ENCODE data around the gene SRP14.
A peak's percentile ranks its signal among the peaks of the same experiment; 100 is the strongest.
"Not testable (repeated sequence)": the region's sequence is repeated elsewhere in the genome, so short reads cannot be mapped to it uniquely, and the experiment has no call there.

Gene SRP14, protein sequence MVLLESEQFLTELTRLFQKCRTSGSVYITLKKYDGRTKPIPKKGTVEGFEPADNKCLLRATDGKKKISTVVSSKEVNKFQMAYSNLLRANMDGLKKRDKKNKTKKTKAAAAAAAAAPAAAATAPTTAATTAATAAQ

DNA sequence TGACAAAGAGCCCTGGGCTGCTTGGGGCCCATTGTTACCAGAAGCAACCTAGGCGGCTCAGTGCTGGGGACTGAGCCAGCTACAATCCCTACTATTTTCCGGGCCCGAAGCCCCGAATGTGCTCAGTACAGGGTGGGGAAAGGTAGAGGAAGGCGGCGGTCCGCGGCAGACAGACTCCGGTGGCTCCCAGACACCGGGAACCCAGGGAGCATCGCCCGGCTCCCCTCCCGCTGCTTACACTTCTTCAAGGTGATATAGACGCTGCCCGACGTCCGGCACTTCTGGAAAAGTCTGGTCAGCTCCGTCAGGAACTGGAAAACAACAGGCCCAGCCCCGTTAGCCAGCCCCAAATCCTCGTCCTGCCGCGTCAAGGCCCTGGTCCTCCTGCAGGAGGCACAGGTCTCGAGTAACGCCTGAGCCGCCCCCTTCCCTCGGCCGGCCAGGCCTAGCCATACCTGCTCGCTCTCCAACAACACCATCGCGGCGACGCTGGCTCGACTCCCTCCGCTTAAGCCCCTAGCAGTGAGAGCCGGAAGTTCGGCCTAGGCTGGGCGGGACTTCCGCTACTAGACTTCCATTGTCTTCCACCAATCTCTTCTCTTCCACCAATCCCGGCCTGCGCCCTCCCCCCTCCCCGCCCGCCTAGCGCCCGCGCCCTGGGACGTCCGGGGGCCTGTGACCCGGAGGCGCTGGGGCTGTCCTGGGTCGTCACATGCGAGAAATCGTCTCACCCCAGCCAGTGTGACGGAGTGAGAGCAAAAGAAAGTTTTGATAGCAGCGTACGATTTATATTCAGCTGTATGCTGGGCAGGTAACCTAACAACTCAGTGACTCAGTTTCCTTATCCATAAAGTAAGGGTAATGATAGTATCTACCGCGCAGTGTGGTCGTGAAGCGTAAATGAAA lies at the start of gene SRP14:
SRP14 (minus strand) TSS at position 544 of the 906 bp plus-strand sequence; CDS start at position 479, 65 bp downstream.
- DNase-seq, result peak; percentile 59

DNA sequence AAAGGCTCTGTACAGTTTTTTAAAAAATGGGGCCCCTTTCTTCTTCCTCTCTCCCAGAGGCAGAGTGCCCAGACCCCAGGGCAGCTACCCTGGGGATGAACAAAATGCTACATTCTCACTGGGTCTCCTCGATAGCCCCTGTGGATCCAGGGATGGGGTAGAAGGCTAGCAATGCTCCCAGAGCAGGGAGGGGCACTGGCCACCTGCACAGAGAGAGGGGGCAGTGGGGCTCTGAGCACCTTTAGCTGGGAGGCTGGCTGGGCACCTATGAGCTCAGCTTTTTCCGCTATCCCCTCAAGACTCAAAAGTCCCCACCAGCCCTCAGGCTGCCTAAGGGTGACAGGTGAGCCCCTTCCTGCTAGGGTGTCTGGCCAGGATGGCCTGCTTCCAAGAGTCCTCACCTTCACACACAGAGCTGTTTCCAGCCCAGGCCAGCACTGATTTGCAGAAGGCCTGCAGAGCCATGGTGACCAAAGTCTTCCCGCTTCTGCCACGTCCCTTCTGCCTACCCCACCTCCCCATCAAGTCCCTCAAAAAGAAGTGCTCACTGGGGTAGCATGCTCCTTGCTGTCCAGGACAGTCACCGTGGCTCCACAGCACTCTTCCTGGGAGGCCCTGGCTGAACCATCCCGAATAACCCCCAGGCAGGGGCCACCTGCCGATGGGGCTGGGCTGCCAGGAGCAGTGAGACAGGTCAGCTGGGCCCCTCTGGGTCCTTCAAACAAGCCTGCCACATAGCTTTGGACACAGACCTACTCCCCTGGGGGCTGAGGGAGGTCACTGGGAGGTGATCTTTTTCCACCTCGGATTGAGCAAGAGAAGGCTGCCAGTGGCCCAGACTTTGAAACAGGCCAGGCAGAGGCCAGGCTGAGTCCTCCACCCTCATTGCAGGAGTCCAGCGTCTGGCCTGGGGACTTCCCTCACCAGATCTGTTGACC lies 49.3 kb upstream of the SRP14 start:
- peak; percentile 23 for DNase-seq

DNA sequence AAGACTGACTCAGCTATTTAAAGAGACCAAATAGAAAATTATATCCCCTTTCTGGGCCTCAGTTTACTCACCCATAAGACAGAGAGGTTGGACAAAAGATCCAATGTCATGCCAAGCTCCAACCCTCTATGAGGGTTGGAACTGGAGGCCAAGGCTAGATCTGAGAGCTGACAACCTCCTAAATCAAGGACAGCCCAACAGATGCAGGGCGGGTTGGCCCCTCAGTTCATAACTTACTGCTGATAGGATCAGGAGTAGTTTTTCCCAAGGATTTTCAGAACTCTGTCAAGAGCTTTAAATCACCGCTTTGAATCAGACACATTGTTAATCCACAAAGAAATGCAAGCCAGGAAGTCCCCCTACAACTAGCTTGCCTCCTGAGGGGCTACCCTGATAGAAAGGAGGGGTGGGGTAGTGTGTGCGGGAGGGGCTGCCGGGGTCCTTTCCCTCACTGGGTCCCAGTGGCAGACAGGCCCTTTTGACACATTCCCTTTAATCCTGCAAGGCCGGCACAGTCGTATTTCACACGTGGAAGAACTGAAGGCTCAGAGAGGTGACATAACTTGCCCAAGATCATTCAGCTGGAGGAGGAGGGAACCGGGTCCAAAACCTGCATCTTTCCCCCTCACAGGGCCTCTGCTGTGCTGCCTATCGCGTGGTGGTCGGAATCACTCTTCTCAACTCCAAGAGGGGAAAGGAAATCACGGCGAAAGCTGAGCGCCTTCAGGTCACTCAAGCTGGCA lies 48.3 kb upstream of the SRP14 start:
- DNase-seq, result no peak

DNA sequence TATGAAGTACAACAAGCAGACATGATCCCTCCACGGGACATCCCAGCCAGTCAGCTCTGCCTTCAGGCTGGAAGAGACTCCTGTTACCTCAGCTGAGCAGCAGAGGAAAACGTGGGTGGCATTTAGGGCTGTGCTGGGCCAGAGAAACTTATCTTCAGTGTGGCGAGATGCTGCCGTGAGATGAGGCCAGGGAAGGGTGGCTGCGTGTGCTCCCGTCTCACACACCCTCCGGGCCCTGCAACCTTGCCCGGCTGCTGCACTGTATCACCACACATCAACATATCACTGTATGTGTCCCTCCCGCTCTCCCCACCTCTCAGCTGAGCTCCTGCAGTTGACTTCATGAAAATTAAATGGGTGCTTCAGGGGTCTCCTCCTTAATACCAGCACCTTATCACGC lies 46.3 kb upstream of the SRP14 start:
- DNase-seq, result no peak

DNA sequence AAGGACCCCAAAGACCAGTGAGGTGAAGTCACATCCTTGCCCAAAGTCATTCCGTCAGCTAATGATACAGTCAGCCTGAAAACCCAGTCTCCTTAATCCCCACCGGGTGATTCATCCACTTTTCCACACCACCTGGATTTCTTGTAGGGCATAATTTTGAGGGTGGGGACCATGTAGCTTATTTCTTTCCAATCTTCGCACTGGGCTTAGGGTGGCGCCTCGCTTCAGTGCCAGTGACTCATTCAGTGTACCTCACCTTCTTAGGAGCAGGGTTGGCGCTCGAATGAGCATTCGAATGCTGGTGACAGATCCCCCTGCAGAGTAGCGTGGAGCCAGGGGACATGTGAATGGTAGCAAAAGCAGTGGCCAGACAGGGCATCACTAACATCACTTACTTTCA lies 45.7 kb upstream of the SRP14 start:
- no peak for DNase-seq

DNA sequence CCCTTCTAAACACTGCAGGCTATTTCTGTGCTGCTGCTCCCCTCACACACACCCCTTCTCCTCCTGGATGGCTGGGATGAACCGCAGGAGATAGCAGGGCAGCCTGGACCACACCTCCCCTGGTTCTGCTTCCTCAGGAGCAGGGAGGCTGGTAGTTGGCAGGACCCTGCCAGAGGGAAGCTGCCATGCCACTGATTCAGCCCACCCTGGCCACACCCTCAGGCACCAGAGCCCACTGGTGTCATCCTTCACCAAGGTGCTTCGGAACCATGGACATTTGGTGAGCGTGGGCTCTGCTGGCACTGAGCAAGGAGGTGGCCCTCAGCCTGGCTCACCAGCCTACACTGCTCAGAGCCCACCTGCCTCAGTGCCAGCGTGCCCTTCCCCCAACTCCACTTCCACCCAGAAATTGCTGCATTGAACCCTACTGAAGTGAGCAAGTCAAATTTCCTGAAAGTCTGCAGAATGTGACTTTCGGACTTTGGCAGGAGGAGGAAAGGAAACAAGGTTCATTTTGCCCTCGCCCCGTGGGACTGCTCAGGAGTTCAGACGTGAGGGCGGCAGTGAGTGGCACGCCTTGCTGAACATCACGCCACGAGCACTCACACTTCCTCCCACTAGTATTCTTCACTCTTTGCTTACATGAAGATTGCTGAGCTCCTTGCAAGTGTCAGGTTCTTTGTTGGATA lies 43.4 kb upstream of the SRP14 start:
- no peak for DNase-seq

DNA sequence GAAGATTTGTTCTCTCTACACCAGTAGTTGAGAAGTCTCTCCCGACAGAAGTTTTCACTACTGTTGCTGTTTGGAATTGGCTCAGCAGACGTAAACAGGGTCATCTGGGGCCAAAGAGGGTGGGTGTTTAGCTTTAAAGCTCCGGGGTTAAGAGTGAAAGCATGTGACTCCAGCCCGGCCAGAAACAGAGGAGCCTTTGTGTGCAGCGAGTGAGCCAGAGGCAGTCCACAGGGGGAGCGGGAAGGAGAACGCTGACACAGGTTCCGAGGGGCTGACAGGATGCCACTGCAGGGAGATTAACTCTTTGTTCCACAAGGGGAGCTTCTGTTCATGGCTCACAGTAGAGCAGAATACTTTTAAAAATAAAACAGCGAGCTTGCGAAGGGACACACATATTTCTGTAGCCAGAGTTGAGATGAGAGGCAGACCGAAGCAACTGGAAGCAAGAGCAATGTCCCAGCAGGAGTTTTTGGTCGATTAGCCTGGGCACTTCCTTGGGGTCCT lies 42.8 kb upstream of the SRP14 start:
- no peak for DNase-seq

DNA sequence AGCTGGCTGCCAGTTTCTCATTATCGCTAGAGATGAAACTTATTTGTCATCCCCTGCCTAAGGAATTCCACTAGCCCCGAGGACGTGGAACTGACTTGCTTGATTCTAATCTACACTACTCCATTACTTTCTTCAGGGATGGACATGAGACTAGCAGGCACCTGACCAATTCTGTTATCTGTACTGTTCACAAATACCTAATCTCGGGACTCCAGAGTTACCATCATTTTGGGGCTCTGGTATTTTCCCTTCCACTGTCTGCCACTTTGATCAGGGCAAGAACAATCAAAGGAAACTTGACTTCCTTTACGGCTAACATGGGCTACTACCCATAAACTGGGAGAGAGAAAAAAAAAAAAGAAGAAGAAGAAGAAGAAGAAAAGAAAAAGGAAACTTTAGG lies 41.9 kb upstream of the SRP14 start:
- DNase-seq, result no peak

DNA sequence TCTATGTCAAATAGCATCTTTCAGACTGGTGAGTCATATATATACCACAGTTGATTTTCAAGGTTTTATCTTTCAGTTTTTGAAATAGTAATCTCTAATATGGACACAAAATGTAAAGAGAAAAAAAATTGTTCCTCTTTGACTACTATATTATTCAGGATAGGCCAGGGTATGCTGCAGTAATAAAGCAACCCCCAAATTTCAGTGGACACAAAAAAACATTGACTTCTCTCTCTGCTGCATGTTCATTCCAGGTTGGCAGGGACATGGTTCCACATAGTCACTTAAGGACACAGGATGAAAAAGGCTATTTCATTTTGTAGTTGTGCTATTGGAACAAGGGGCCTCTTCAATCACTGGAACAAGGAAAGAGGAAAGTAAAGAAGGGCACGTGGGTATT lies 41.1 kb upstream of the SRP14 start:
- DNase-seq, result no peak

DNA sequence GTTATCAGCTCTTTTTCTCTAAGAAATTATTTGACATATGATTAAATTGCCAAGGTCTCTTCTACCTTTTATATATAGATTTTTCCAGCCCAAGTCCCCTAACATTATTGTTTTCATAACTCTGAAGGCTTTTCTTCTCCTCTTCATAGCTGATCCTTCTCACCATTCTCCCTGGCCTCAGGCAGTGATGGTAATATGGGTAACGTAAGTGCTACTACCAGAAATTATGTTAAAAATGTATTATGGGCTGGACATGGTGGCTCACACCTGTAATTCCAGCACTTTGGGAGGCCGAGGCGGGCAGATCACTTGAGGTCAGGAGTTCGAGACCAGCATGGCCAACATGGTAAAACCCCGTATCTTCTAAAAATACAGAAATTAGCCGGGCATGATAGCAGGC lies 40.5 kb upstream of the SRP14 start:
- no peak for DNase-seq

DNA sequence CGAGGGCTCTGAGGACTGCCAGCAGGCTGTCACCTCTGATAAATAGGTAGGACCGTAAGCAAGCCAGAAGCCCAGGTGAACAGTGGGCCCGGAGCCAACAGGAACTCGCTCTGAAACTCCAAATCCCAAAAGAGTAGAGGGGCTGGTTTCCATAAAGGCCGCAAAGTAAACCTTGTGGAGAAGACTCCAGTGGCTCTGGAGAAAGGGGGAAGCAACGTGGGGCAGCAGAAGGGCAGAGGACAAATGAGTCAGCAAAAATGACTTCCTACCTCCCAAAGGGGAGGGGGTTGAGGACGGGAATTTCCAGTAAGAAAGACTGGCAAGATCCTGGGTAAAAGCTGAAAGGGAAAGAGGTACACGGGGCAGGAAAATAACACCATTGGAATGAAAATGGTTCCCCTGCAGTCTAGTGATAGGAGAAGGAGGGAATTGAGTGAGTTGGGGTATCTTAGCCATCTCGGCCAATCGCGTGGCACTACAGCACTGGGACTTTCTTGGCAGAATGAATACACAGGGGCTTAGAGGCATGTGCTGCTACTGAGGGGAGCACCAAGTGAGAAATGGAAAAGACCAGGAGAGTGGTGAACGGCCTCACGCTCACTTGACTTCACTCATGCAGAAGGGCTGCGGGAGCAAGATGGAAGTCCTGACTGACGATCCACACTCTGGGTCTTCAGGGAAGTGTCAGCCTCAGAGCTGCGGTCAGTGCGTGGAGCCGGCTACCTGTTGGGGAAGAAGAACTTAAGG lies 36.5 kb upstream of the SRP14 start:
- DNase-seq, result no peak

DNA sequence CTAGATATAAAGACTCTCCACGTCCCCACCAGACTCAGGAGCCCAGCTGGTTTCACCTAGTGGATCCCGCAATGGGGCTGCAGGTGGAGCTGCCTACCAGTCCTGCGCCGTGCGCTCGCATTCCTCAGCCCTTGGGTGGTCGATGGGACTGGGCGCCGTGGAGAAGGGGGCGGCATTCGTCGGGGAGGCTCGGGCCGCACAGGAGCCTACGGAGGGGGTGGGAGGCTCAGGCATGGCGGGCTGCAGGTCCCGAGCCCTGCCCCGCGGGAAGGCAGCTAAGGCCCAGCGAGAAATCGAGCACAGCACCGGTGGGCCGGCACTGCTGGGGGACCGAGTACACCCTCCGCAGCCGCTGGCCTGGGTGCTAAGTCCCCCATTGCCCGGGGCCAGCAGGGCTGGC lies 35.7 kb upstream of the SRP14 start:
- not testable (repeated sequence) for DNase-seq

DNA sequence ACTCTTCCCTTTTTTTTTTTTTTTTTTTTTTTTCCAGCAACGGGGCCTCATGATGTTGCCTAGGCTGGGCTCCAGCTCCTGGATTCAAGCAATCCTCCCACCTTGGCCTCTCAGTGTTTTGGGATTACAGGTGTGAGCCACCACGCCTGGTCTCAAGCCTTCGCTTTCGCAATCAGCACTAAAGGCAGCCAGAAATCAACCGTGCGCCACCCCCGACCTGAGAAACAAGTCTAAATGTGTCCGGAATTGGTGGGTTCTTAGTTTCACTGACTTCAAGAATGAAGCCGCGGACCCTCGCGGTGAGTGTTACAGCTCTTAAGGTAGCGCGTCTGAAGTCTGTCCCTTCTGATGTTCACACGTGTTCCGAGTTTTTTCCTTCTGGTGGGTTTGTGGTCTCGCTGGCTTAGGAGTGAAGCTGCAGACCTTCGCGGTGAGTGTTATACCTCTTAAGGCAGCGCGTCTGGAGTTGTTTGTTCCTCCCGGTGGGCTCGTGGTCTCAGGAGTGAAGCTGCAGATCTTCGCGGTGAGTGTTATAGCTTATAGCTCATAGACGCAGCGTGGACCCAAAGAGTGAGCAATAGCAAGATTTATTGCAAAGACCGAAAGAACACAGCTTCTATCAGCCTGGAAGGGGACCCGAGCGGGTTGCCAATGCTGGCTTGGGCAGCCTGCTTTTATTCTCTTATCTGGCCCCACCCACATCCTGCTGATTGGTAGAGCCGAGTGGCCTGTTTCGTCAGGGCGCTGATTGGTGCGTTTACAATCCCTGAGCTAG lies 34.9 kb upstream of the SRP14 start:
- DNase-seq, result not testable (repeated sequence)

DNA sequence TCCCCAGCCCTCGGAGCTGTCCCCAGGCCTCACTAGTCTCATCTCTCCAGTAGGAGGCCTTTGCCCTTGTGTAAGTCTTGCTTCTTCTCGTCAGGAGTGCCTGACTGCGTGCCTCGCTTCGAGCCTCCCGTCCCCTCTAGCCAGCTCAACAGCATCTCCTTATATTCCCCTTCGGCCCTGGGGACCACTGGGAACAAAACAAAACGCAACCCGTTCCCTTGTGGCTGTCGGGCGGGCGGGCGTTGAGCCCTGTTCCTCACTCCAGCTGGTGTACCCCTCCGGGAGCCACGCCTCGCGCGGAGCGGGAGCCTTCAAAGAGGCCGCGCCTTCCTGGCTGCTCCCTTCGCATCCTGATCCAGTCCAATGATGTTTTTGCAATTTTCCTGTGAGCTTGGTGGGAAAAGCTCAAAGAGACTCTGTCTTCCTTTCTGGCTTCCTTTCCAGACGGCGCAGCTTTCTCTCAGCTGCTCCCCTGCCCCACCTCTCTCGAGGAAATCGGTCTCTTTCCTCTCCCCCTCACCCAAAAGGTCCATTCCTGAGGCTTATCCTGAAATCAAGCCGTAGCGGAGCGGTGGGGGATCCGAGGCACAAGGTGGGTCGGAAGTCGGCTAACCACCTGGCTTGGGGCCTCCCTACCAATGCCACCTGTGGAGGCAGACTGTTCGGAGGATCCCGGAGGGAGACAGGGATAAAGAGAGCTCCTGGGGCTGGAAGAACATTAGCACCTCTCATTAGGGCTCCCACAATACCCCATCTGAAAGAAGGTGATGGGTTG lies 33.4 kb upstream of the SRP14 start:
- no peak for DNase-seq

DNA sequence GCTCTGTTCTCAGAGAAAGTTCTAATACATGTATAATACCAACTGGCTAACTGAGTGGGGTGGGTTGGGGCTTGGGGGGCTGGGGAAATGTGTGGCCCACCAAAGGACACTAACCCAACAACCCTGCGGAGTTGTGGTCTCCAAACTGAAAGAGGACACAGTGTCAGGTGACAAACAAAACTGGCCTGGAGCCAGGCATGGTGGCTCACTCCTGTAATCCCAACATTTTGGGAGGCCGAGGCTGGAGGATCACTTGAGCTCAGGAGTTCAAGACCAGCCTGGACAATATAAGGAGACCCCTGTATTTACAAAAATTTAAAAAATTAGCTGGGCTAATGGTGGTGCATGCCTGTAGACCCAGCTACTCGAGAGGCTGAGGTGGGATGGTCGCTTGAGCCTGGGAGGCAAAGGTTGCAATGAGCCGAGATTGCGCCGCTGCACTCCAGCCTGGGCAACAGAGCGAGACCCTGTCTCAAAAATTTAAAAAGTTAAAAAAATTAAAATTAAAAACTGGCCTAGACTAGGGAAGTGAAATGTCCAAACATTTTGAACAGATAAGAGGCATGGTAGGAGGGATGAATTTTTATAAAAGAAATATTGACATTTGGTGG lies 31.7 kb upstream of the SRP14 start:
- no peak for DNase-seq

DNA sequence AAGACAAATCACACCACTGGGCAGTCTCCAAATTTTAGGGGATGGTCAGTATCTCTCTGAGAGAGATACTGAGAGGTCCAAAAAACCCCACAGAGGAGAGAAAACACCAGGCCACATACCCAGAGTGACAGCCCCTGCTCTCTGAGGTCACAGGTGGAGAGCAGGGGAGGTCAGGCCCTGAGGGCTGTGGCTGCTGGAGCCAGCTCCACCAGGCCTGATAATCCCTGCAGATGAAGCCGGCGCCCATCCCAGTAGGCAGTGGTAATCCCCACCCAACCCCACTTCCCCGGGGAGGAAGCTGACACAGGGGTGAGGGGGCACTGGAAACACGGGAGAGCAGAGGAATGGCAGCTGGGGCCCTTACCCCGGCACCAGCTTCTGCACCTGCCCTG lies 31.2 kb upstream of the SRP14 start:
- no peak for DNase-seq

DNA sequence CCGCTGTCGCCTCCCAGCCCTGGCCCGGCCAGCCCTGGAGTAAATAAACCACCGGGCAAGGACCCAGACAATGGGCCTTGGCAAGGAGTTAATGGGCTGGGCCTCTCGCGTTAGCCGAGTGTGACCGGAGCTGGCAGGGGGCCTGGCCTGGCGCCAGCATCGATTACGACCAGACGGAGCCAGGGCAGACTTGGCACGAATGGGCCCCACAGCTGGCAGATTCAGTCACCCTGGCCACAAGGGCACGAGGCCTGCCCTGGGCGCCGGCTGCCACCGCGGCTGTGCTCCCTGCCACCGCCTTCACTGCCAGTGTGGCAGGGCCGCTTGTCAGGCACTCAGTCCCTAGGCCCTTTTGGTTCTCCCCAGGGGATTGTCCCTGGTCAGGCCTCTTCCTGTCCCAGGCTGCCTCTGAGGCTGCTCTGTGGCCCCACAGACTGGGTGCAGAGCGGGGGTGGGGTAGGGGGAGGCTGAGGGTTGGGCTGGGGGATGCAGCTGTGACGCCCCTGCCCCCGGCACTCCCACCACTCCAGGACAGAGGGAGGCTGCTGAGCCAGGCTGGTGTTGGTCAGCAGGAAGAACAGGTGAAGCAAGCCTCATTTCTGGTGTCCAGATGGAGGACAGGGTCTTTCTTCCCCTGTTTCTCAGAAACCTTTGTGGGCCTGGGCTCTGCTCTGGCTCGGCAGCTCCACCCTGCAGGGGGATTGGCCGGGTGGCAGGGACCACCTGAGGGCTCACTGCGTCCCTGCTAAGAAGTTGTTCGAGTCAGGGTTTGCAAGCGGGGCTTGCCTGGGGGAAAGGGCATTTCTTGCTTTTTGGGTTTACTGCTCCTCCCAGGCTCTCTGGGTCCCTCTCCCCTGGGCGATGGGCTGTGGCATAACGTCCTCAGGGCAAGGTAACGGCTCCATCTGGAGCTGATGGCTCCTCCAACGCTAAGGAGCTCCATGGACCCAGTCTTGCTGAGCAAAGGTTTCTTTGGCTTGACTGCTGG lies 30.5 kb upstream of the SRP14 start:
- peak; percentile 89 for DNase-seq
